HG03469 (cell line): ENCODE measurements around the gene NPFFR1.
A peak's percentile ranks its signal among the peaks of the same experiment; 100 is the strongest.
"Not testable (repeated sequence)": the region's sequence is repeated elsewhere in the genome, so short reads cannot be mapped to it uniquely, and the experiment has no call there.

Experiments used
- ATAC-seq: cut with Tn5 transposase; IDR thresholded peaks from one replicate; pipeline ENCODE4 v1.9.1; 2021; ENCODE audit warnings: mild to moderate bottlenecking, moderate library complexity, moderate number of reproducible peaks; ENCODE audit not compliant: unreplicated experiment

The NPFFR1 gene

DNA sequence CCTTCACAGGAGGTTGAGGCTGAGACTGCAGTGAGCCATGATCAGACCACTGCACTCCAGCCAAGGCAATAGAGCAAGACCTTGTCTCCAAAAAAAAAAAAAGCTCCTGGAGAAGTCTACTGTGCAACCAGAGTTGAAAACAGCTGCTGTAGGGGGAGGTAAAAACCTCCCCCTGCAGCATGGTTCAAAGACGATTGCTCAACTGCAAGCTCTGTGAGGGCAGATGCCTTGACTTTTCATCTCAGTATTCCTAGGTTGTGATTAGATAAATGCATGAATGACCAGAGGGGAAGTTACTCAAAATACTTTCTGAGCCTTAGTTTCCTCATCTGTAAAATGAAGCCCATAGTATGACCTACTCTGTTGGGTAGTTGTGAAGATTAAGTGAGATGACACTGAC, 25.6 kb downstream of the NPFFR1 start:
- ATAC-seq: no peak

DNA sequence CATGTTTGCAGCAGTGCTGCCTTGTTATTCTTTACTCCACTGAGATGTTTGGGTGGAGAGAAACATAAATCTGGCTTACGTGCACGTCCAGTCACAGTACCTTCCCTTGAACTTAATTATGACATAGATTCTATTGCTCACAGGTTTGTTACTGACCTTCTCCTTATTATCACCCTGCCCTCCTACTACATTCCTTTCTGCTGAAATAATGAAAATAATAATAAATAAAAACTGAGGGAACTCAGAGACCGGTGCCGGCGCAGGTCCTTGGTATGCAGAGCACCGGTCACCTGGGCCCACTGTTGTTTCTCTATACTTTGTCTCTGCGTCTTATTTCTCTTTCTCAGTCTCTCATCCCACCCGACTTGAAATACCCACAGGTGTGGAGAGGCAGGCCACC, 26.0 kb downstream of the NPFFR1 start:
- ATAC-seq: not testable (repeated sequence)

DNA sequence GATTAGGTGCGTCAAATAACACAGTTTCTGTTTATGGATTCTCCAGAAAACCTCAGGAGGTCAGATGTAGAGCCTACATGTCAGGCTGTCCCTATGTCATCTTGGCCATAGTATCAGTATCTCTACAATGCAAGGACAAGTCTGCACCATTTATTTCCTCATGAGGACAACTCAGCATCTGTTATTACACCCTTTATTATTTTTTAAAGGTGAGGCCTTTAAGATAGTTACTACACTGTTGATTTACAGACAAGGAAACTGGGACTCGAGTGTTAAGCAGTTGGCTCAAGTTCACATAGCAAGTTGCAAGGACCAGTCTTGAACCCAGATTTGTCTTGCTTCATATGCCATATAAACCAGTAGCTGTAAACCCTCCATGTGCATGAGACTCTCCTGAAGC, 27.3 kb downstream of the NPFFR1 start:
- no peak for ATAC-seq

DNA sequence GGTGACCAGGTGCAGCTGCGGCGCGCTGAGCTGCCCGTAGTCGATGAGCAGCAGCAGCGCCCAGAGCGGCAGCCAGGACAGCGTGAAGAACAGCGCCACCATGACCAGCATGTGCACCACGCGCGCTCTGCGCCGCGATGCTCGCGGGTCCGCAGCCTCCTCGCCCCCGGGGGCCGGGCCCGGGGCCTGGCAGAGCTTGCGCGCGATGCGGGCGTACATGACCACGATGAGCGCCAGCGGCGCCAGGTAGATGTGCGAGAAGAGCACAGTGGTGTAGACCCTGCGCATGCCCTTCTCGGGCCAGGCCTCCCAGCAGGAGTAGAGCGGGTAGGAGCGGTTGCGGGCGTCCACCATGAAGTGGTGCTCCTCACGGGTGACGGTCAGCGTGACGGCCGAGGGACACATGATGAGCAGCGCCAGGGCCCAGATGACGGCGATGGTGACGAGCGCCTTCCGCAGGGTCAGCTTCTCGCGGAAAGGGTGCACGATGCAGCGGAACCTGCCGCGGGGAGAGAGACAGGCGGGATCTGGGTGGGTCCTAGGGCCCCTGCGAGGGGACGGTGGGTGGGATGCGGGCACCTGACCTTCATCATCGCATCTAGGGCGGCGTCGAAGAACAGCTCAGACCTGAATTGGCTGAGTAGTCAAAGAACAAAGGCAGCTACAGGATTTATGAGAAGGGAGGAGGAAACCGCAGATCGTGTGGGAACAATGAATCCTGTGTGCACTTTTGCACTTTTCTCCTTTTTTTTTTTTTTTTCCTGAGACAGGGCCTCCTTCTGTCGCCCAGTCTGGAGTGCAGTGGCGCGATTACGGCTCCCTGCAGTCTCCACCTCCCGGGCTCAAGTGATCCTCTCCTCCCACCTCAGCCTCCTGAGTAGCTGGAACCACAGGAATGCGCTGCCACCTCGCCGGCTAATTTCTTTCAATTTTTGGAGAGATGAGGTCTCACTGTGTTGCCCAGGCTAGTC, 28.2 kb downstream of the NPFFR1 start:
- no peak for ATAC-seq

DNA sequence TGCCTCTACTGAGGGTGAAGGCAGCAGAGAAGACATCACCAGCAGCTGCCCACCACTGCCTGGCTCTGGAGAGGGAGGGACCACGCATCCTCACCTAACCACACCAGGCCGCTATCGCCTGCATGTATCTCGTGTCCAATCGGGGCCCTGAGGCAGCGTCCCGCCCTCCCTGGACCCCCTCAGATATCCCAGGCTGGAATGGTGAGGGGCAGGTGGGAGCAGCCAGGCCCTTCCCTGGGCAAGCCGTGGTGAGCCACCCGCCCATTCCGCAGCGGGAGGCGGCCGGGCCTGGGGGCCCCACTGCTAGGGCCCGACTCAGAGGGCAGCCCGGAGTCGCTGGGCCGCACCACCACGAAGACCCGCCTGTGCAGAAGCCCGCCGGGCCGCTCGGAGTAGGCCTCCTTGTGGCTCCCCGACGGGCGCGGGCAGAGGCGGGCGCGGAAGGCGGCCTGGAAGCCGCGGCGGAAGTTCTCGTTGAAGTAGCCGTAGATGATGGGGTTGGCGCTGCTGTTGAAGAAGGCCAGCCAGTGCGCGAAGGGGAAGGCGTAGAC, 29.0 kb downstream of the NPFFR1 start:
- no peak for ATAC-seq

DNA sequence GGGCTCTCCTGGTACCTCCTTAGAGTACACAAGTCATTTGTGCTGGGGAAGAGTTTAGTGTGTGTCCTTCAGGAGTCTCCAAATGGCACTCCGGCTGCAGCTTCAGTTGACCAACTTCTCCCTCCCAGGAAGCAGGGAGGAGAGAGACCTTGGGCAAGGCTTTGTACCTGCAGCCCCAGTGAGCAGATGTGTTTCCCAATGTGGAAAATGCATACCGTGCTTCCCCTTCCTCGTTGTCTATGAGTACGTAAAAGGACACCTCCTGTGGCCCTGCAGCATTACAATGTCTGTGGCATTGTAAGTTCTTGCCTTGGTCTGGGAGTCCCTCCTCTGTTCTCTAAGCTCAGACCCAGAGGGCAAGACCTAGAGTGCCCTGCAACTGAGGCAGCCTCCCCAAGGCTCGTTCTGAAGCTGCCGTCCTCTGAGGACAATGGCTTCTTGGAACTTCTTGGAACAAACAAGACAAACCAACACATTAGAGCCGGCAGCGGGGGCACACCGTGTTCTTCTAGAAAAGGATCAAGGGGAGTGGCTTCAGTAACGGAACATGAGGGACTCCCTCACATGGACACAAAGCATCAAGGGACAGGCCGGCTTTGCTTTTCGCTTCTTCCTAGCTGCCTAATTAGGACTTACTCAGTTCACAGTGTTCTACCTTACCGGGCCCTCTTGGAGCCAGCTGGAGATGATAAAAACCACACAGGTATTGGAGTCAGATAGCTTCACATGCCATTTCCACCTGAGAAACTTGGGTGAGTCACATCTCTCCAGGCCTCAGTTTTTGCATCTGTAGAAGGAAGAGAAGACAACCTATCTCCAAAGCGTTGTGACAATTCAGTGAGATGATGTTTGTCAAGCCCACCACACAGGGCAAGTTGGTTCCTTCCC, 29.7 kb downstream of the NPFFR1 start:
- no peak for ATAC-seq

DNA sequence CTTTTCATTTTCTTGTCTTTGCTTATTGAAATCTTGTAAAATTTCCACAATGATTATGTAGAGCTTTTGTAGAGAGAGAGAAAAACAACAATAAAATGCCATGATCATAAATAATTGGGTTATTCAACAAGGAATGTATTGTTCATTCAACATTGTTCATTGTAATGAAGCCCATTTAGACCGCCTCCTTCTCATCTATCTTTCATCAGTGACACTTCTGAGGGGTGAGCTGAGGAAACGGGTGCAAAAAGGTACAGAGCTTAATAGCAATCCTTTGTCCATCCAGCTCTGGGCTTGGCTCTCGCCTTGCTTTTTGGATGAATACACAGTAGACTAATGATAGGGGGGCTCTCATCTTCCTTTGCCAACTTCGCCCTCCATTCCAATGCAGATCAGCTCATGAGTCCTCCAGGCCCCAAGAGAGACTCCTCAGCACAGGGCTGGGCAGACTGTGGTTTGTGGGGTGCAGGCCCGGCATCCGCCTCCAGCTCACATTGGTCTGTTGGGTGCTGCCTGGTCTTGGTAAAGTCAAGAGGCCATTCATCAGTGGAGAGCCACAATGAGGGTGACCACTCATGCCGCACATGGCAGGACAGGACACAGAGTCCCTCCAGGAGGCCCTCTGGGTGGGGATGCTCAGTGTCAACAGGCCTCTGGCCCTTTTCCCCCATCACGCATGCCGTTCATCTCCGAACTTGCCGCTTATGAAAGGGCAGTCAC, 32.7 kb downstream of the NPFFR1 start:
- ATAC-seq: no peak

DNA sequence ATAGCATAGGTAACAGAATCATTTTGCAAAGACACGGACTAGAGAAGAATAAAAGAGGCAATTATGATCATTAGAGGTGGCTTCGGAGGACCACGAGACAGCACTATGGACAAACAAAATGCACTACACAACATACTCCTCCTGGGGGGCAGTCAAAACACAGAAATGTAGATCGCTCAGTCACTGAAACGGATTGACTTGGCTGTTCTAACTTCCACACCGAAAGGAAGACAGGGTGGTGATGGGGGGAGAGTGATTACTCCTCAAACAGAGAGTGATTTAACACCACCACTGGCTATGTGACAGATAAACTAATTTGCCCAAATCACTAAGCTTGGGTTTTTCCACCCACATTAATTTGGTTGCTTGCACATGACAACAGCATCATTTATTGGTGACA, 36.4 kb downstream of the NPFFR1 start:
- ATAC-seq: no peak

DNA sequence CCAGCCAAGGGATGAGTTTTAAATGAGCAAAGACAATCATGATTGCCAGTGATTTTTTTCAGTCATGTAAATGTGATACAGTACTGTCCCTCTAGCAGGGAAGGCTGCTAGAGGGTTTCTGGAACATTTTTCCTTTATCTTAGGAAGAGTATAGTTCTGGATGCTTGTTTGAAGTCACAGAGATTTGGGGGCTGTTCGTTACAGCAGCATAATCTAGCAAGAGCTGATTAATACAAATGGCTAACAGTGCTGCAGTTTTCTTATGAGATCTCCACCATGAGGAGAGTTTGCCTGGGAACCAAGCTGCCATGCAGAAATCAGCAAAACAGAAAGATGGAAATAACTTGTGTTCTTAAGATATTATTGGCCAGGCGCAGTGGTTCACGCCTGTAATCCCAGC, 42.7 kb downstream of the NPFFR1 start:
- no peak for ATAC-seq

DNA sequence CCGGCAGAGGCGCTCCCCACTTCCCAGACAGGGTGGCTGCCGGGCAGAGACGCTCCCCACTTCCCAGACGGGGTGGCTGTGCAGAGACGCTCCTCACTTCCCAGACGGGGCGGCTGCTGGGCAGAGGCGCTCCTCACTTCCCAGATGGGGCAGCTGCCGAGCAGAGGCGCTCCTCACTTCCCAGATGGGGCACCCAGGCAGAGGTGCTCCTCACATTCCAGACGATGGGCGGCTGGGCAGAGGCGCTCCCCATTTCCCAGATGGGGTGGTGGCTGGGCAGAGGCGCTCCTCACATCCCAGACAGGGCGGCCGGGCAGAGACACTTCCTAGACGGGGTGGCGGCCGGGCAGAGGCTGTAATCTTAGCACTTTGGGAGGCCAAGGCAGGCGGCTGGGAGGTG, 43.8 kb downstream of the NPFFR1 start:
- ATAC-seq: not testable (repeated sequence)

DNA sequence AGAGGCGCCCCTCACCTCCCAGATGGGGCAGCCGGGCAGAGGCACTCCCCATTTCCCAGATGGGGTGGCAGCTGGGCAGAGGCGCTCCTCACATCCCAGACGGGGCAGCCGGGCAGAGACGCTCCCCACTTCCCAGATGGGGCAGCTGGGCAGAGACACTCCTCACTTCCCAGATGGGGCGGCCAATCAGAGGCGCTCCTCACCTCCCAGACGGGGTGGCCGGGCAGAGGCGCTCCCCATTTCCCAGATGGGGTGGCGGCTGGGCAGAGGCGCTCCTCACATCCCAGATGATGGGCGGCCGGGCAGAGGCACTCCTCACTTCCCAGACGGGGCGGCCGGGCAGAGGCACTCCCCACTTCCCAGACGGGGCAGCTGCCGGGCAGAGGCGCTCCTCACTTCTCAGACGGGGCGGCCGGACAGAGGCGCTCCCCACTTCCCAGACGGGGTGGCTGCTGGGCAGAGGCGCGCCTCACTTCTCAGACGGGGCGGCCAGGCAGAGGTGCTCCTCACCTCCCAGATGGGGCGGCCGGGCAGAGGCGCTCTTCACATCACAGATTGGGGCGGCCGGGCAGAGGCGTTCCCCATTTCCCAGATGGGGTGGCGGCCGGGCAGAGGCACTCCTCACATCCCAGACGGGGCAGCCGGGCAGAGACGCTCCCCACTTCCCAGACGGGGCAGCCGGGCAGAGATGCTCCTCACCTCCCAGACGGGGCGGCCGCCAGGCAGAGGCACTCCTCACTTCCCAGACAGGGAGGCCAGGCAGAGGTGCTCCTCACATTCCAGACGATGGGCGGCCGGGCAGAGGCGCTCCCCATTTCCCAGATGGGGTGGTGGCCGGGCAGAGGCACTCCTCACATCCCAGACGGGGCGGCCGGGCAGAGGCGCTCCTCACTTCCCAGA, 44.5 kb downstream of the NPFFR1 start:
- ATAC-seq: not testable (repeated sequence)

DNA sequence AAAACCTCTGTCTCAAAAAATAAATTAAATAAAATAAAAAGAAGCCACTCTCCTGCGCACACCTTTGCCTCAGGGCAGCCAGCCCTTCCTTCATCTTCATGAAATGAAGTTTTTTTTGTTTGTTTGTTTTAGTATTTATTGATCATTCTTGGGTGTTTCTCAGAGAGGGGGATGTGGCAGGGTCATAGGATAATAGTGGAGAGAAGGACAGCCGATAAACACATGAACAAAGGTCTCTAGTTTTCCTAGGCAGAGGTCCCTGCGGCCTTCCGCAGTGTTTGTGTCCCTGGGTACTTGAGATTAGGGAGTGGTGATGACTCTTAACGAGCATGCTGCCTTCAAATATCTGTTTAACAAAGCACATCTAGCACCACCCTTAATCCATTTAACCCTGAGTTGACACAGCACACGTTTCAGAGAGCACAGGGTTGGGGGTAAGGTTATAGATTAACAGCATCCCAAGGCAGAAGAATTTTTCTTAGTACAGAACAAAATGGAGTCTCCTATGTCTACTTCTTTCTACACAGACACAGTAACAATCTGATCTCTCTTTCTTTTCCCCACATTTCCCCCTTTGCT, 45.8 kb downstream of the NPFFR1 start:
- ATAC-seq: not testable (repeated sequence)

DNA sequence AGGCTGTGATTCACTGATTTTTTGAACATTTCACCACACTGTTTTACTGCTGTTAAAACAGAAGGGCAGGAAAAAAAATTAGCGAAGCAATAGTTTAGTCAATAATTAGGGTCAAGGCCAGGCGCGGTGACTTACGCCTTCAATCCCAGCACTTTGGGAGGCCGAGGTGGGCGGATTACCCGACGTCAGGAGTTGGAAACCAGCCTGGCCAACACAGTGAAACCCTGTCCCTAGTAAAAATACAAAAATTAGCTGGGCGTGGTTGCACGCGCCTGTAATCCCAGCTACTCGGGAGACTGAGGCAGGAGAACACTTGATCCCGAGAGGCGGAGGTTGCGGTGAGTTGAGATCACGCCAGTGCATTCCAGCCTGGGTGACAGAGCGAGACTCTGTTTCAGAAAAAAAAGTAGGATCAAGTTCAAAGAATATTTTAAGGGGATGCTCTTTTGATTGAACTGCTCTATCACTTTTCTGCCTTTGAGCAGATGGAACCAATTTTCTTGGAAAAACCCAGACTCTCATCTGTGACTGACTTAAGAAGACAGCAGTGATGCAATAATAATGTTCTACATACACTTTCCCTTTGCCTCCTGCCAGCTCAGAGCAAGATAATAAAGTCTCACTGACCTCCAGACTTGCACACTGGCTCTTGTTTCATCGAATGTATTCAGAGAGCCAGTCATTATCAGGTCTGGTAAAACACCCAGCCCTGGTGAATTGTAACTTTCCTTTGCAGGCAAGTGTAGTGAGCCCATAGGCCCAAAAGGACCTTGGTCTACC, 48.9 kb downstream of the NPFFR1 start:
- no peak for ATAC-seq

DNA sequence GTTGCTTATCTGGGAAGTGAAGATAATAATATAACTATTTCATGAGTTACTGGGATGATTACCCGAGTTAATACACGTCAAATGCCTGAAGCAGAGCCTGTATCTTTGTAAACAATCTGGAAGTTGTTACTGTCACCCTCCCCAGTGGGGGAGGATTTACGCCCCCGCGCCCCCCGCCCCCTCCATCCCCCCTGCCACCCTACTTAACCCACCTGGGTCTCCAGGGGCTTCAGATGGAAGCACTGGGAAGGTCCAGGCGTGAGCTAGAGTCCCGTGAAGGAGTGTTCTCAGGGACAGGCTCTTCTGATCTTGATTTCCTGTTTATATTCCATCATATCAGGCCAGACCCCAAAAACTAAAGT, 49.9 kb downstream of the NPFFR1 start:
- no peak for ATAC-seq

DNA sequence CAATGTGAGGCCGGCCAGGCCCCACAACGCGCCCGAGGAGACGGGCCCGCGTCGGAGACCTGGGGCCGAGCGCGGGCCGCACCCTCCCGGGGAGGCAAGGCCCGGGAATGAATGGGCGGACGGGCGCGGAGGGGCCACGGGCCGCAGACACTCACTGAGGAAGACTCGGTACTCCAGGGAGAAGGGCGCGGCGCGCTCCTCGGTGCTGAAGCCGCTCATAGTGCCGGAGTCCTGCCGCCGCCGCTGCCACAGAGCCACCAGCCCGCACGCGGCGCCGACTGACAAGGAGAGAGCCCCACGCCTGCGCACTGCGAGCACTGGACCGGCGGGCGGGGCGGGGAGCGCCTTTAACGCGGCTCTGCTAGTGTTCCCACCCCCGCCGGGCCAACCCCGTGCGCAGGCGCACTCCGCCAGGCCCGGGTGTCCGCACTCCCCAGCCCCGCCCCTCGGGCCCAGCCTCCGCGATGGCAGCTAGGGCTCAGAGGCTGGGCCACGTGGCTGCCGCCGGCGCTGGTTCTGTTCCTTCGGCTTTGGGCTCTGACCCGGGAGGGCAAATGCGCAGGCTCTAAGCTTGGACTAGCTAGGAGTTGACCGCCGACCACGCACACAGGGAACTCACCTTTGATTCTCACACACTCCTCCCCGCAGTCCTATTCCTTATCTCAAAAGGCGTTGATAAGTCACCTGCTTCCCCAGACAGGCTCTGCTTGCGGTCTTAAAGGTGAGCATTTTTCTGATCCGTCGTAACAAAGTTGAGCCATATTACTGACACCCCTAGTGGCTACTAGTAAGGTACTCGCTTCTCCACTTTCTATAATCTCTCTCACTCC, 50.5 kb downstream of the NPFFR1 start, which contains the start of gene PPA1:
Gene PPA1 (minus strand): TSS at position 321 of the 830 bp plus-strand sequence. CDS start 102 bp downstream, at position 219.
- ATAC-seq: peak; percentile 62

DNA sequence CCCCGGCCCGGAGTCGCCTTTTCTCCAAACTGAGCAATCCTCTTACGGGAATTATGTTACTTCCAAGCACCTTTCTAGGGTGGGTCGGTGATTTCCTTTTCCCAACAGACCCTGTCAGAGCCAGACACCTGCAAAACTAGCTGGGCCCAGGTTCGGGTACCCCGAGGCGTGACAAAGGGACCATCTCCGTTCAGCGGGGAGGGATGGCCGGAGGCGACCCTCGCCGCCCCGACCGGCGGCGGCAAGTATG, 51.0 kb downstream of the NPFFR1 start:
- no peak for ATAC-seq

DNA sequence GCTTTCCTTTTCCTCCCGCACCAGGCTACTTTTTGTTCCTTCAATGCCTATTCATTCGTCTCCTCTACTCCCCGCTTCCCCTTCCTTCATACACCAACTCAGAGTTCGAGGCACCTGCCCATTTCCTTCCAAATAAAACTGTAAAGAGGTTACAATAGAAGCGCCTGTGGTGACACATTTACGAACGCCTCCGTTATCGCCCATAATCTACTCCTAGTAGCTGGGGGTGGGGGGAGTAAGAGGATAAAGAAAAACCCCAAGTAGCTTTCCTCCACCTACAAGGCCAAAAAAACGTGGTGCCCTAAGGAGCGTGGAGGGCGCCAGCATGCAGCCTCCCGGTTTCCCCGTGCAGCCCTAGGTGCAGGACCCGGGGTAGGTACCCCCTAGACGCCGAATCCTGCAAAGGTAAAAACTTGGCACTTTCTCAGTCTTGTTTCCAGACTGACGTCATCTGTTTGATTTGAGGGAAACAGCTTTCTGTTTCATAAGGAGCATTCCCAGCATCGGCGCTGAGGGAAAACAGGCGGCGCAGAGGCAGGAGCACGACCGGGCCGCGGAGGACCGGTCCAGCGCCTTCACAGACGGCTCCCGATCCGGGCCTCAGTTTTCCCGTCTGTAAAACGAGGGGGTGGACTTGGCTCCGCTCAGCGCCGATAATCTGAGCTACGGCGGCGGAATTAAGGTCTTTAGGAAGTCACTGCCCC, 51.5 kb downstream of the NPFFR1 start:
- no peak for ATAC-seq
